Measurements from ENCODE around the gene PLCH1.

The PLCH1 gene, protein sequence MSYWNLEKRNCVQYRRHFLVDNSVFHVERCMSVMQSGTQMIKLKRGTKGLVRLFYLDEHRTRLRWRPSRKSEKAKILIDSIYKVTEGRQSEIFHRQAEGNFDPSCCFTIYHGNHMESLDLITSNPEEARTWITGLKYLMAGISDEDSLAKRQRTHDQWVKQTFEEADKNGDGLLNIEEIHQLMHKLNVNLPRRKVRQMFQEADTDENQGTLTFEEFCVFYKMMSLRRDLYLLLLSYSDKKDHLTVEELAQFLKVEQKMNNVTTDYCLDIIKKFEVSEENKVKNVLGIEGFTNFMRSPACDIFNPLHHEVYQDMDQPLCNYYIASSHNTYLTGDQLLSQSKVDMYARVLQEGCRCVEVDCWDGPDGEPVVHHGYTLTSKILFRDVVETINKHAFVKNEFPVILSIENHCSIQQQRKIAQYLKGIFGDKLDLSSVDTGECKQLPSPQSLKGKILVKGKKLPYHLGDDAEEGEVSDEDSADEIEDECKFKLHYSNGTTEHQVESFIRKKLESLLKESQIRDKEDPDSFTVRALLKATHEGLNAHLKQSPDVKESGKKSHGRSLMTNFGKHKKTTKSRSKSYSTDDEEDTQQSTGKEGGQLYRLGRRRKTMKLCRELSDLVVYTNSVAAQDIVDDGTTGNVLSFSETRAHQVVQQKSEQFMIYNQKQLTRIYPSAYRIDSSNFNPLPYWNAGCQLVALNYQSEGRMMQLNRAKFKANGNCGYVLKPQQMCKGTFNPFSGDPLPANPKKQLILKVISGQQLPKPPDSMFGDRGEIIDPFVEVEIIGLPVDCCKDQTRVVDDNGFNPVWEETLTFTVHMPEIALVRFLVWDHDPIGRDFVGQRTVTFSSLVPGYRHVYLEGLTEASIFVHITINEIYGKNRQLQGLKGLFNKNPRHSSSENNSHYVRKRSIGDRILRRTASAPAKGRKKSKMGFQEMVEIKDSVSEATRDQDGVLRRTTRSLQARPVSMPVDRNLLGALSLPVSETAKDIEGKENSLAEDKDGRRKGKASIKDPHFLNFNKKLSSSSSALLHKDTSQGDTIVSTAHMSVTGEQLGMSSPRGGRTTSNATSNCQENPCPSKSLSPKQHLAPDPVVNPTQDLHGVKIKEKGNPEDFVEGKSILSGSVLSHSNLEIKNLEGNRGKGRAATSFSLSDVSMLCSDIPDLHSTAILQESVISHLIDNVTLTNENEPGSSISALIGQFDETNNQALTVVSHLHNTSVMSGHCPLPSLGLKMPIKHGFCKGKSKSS (N-terminal part only)

DNA sequence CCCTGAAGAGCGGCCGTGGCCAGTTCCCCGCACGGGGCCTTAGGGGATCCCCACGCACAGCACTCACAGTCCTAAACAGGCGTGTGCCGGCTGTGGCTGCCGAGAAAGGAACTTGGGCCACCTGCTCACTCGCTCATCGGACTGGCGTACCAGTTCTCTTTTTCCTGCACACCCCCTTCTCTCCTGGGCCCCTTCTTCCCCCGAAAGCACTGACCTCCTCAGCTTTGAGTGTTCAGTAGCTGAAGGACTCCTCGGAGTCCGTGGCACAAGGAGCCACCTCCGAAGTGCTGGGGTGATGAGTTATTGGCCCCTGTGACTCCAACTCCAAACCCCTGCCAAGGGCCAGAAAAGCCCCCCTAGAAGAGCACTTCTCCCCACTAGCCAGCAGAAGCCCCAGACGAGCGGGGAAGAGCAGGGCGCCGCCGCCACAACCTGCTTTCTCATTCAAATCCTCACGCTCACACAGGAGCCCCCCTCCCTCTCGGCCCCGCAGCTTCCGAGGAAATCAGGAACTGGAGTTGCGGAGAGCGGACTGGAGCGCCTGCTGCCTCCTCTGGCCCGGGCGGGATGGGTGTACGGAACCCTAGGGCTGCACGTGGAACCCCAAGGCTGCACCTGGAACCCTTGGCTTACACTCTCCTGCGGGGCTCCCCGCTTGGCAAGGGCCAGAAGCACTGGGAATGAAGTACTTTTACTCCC, at the start of gene PLCH1:
TSS of gene PLCH1 (minus strand) at position 446 of the 699 bp plus-strand sequence. CDS start 40,847 bp downstream, outside the sequence.
- peak; percentile 42 for DNase-seq

DNA sequence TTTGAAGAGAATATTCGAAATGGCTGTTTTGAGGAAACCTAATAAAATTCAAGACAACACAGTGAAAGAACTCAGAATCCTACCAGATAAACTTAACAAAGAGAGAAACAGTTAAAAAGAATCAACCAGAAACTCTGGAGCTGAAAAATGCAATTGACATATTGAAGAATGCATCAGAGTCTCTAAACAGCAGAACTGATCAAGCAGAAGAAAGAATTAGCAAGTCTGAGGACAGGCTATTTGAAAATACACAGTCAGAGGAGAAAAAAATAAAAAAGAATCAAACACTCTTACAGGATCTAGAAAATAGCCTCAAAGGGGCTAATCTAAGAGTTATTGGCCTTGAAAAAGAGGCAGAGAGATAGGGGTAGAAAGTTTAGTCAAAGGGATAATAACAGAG, 47.7 kb upstream of the PLCH1 start:
- no peak for DNase-seq

DNA sequence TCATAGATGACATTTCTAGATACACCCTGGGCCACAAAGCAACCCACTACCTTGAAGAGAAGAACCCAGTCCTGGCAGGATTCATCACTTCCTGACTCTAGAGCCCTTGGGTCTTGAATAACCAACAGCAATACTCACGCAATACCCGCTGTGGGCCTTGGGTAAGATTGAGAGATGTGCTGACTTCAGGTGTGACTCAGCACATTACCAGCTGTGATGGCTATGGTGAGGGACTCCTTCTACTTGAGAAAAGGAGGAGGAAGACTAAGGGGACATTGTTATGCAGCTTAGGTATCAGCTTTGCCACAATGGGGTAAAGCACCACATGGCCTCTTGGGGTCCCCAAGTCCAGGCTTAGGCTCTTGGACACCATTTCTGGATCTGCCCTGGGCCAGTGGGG, 46.3 kb upstream of the PLCH1 start:
- DNase-seq = no peak

DNA sequence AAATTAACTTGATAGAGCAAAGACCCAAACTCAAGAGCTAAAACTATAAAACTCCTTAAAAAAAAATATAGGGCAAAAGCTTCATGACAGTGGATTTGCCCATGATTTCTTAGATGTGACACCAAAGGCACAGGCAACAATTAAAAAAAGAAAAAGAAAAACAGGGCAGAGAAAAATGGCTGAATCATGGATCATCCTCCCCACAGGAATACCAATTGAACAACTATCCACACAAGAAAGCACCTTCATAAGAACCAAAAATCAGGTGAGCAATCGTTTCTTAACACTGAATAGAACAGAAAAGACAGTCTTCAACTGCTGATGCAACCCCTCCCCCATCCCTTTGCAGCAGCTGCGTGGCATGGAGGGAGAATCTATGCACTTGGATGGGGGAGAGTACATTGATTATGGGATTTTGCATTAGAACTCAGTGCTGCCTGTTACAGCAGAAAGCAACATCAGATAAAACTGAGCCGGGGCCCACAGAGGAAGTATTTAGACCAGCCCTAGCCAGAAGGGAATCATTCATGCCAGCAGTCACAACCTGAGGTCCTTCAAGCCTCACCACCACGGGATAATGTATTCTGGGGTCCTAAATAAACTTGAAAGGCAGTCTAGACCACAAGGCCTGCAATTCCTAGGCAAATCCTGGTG, 45.5 kb upstream of the PLCH1 start:
- DNase-seq = no peak

DNA sequence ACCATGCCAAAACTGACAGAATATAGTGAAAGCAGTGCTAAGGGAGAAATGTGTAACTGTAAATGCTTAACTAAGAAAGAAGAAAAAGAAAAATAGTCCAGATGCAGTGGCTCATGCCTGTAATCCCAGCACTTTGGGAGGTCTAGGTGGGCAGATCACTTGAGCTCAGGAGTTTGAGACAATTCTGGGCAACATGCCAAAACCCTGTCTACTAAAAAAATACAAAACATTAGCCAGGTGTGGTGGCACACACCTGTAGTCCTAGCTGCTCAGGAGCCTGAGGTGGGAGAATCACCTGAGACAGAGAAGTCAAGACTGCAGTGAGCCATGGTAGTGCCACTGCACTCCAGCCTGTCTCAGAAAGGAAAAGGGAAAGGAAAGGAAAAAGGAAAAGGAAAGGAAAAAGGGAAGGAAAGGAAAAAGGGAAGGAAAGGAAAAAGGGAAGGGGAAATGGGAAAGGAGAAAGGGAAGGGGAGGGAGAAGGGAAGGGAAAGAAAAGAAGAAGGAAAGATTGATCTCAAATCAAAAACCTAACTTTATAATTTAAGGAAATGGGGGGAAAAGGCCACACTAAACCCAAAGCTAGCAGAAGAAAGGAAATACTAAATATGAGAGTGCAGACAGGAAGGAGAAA, 40.9 kb upstream of the PLCH1 start:
- DNase-seq = no peak

DNA sequence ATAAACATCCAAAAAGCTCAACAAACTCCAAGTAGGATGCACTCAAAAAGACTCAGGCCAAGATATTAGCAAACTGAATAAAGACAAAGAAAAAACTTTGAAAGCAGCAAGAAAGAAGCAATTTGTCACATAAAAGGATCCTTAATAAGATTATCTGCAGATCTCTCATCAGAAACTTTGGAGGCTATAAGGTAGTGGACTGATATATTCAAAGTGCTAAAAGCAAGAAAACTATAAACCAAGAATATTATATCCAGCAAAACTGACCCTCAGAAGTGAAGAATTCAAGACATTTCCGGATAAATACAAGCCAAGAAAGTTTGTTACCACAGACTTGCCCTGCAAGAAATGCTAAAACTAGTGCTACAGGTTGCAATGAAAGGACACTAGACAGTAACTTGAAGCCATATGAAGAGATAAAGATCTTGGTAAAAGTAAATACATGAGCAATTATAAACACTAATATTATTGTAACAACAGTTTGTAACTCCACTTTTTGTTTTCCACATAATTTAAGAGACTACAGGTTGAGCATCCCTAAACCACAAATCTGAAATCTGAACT, 37.6 kb upstream of the PLCH1 start:
- DNase-seq = no peak

DNA sequence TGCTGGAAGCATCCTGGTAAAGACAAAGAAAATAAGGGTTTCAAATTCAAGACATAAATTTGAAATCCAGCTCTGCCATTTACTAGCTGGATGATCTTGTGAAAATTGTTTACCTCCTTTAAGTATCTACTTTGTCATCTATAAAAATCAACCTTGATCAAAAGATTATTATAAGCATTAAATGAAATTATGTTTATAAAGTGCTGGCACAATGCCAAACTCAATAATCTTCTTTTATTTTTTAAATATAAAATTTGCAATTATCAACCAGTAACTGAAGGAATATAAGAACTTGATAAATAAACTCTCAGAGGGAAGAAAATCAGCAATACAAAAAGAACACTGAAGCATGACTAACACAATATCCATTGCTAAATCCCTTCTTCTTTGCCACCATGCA, 35.4 kb upstream of the PLCH1 start:
- no peak for DNase-seq

DNA sequence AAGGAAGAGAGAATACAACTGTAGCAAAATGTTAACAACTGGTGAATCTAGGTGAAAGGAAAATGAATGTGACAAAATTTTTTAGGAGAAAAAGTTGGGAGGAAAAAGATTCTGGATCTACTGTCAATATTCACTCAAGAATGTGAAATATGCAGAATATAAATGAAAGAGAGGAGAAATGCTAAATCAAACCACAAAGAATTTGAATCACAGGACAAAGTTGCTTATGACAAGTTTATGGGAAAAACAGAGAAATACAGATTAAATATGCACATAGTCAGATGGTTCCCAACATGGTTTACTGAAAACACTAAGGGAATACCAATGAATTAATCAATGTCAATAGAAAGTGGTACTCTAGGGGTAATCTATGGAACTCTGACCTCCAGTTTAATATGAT, 33.6 kb upstream of the PLCH1 start:
- no peak for DNase-seq

DNA sequence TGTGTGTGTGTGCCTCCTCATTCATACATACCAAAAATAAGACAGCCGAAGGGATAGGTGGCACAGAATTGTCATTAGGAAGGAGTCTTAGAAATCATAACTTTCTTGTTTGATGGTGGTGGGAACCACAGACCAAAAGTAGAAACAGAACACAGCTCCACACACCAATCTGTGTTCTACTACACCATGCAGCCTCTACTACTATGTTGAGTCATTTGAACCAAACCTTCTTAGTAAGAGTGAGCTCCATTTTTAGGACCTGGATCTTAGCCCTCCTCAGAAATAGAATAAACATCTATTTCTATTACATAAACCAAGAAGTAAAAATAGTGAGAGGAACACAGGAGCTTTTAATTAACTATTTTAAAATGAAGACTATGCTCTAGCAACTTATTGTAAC, 27.9 kb upstream of the PLCH1 start:
- no peak for DNase-seq

DNA sequence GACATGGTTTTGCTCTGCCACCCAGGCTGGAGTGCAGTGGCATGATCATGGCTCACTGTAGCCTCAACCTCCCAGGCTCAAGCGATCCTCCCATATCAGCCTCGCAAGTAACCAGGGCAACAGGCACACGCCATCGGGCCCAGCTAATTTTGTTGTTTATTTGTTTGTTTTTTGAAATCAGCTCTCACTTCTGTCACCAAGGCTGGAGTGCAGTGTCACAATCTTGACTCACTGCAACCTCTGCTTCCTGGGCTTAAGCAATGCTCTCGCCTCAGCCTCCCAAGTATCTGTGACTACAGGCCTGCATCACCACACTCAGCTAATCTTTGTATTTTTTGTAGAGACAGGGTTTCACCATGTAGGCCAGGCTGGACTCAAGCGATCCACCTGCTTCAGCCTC, 26.3 kb upstream of the PLCH1 start:
- DNase-seq = no peak

DNA sequence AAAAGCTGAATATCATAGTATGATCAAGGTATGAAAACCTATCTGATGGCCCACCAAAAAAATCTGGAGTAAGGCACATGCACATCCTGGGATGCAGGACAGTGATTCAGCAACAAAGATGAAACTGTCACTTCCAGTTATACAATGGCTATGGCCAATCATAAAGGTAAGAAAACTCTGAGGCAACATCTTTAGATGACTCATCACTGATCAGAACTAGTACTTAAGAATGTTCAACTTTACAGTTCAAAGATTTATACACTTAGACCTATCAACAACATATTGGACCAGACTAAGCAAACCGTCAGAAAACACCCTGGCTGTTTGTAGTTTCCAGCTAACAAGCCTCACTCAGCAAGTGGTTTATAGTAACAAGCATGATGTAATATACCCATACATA, 21.3 kb upstream of the PLCH1 start:
- DNase-seq = no peak

DNA sequence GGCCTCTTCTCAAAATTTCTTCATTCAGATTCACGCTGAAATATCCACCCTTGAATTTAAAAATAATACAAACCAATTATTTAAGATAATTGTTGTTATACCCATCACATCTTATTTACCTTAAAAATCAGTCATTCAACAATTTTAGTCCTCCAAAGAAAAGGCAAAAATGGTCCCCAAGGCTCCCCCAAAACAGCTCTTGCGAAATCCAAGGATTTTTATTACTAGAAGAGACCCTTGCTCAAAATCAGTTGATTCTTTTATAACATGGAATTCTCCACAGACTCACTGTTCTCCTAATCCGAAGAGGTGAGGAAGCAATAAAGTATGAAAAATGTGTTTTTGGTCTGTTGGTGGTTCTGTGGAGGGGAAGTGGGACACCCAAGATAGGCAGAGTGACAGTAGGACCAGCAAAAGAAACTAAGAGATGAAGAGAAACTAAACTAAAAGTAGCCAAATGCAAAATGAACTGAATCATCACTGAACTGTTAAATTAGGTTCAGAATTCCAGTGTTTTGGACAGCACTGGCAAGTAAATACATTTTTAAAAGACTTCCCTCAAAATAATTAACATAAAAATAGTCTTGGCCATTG, 19.1 kb upstream of the PLCH1 start:
- no peak for DNase-seq

DNA sequence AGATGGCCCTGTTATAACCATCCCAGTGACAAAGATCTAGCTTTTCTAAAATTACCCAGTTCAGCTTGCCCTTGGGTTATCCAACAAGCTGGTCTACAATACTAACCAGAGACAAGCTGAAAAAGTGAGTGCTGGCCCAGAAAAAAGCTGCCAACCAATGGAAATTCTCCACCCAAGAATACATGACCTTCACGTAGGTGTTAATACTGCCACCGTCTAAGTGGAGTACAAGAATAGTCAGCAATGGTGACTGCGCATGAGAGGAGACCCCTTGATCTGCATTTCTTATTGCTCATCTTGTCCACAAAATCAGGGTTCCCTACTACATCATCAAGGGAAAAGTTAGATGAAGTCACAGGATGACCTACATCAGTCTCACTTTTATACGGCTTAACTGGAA, 15.8 kb upstream of the PLCH1 start:
- no peak for DNase-seq

DNA sequence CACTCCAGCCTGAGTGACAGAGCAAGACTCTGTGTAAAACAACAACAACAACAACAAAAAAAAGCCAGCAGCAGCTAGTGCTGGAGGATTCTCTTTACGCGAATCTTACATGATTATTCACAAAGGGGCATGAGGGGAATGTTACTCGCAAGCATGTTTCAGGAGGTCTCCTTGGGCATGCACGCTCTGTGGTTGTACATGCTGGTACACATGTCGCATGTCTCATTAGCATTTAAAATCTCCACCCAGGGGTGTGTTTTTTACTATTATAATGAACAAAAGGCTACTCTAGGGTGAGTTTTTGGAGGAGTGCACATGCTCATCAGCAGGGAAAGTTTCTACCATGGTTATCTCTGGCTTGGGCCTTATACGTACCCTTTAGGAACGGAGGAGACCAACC, 12.7 kb upstream of the PLCH1 start:
- DNase-seq = no peak

DNA sequence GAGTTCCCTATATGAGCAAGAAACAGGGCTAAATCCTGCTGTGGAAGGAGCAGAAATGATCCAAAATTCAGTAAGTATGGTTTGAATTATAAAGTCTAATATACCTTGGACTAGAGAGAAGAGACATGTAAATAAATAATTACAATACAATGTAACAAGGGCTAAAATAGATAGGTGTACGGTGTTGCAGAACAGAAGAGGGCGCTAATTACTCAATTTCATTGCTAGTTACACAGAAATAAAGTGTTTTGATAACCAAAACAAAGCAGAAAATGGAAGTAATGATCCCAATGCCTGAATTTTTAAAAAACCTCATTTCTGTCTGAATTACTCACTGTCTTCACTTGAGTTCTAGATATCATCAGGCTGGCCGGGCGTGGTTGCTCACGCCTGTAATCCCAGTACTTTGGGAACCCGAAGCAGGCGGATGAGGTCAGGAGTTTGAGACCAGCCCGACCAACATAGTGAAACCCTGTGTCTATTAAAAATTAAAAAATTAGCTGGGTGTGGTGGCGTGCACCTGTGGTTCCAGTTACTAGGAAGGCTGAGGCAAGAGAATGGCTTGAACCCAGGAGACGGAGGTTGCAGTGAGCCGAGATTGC, 8.3 kb upstream of the PLCH1 start:
- no peak for DNase-seq

DNA sequence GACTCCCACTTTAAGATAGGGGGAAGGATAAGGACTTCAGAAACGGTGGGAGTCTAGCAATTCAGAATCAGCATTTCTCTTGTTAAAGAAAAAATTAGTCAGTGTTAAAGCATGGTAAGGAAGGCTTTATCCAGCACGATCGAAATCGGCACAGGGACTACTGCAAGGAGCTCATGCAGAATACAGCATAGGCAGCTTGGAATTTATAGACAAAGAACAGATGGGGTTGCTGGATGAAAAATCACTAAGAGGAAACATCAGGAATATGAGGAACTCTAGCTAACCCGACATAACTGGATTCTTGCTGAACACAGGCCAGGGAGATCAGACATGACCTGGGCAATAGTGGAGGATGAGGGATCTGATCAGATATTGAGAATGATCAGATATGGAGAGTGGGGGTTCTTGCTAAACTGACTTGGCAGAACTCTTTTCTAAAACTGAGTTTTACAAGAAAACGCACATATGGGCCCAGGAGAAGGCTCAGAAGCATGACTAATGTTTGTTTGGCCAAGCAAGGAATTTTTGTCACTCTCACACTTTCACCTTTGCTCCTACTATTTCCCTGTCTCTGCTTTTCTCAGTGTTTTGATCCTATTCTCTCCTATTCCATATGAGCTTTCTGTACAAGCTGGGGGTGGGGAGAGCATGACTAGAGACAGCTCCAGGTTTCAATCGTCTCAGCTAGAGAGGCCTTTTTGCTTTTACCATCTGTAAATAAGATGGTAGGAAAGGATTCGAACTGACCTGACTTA, 3.9 kb upstream of the PLCH1 start:
- DNase-seq = no peak

DNA sequence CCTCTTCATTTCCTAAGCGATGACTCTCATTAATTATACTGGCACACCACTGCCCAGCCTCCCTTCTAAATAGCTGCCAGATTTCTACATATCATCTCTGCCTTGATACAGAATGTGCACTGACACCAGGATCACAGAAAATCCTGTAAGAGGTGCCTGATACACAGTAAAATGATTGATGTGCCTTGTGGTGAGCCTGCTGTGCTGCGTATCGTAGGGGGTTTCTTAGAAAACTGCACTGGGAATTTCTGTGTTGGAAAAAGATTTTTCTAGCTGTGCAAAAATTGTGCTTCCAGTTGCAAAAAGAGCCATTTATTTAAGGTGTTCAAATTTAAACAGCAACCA, 3.0 kb upstream of the PLCH1 start:
- no peak for DNase-seq

DNA sequence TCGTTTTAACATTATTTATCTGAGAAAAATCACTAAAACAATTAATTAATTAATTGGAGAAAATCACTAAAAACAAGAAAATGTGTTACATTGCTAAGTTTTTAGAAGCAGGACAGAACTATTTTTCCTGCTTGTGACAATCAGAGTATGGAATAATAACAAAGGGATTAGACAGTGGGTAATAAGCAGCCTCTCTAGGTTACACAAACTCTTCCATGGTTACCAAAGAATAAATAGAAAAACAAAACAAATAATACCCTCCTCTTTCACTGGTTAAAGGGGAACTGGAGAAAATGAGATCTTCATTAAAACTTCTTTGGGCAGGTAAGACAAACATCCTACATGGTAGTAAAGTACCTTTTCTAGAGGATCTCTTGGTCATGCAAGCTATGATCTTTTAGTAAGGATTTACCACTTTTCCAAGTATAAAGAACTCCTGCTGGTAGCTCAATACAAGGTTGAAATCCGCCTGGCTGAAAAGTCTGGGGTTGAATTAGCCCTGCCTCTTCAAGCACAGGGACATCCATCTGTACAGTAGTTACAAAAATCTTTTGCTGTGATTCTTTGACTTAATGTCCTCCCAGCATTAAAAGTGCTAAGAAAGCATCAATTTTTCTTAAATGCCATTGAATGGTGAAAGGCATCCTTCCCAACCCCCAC, 2.5 kb upstream of the PLCH1 start:
- DNase-seq = no peak

DNA sequence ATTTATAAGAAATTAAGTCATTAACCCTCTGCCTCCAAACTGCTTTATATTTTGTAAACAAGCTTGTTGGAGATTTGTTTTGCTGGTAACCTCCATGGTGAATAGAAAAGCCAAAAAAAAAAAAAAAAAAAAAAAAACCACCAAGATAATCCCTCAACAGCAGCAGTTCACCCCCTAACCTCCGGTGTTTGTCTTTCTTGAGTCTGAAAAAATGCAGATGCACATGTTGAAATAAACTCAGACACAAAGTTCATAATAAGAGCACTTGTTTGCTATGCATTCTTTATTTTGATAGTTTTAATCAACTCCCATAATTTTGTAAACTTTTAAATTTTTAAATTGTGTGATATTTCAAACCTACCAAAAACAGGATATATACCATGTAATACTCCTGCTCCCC, 1.8 kb upstream of the PLCH1 start:
- DNase-seq = no peak
